NCI-H69 (cell line): ENCODE measurements around the gene TRPM3.

ENCODE experiments used
- DNase-seq: peaks from one replicate; lab custom pipeline; 2025; lab: John Stamatoyannopoulos, UW

TRPM3 gene

DNA sequence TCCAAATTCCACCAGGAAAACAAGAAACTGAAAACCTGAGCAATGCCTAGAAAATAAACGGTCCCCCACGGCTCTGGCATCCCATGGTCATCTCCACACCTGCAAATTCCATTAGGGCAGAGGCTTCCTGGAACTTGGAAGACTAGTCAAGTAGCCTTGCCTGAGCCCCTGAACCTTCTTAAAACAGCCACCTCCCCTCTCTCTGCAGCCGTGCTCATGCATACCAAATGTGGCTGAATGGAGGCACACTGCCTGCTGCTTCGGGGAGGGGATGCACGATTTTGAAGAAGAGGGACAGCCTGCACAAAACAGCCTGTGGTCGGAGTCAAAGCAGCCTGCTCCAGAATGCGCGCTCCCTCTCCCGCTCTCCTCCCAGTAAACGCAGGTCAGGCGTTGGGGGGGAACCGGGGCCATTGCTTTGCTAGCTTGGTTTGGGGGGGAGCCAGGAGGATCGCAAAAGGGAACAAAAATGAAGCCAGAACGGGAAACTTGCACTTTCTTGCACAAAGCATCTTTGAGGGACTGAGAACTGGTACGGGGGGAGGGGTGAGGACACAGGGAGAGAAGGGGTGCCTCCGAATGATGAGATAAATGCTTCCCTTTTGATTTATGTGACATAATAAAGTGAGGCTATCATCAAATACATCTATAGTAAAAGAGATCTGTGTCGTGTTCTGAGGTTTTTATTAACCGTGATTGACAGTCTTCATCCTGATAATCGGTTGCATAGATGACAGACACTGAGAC is at the start of gene TRPM3:
Gene TRPM3, minus strand, starts transcription at position 347 of the 747 bp plus-strand sequence. Its CDS starts 267 bp downstream, at position 80.
- DNase-seq = no peak

GRCh38 chr9:71168418-71168817 is 47.0 kb upstream of the TRPM3 start:
- DNase-seq = no peak

DNA sequence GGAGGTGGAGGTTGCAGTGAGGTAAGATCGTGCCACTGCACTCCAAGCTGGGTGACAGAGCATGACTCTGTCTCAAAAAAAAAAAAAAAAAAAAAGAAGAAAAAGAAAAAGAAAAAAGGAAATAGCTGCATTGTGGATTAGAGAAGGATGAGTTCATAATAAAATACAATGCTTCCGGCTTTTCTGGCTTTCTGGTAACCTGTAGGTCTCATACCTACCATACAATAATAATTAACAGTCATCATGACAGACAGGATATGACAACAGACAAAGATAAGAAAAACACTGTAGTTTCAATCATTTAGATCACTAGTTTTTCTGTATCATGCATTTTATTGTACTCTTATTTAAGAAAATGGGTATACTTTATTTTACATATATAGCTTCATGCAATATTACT is 40.7 kb upstream of the TRPM3 start:
- DNase-seq = no peak

DNA sequence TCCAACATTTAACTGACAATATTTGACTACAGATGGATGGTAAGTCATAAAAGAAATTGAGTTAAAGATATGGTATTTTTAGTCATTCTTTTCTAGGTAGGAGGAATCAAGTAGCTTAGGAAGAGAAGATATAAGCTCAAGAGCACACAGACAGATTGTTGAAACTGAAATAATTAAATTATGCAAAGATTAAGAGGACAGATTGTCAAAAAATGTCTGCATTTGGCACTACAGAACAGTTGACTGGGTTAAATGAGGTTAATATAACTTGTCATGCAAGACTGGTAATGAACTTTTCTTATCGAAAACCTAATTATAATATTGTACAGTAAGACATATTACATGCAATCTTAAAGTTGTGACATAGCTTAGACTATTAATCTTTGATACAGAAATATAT is 36.3 kb upstream of the TRPM3 start:
- no peak for DNase-seq

GRCh38 chr9:71147368-71147767 is 25.9 kb upstream of the TRPM3 start:
- no peak for DNase-seq

DNA sequence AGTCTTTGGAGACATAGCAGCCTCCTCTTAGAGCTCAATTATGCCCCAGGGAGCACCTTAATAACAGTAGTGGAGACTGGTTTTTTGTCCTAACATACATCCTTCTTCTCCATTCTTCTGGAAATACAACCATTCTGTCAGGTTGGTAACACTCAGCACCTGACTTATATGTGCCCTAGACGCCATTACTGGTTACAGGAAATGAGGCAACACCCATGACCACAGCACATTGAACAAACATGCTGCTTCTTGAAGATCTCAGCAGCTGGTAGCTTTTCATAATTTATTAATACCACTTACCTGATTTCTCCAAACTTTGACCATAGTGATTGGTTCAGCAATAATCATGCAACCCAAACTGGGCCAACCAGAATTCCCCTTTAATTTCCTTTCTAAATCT is 25.1 kb upstream of the TRPM3 start:
- no peak for DNase-seq

DNA sequence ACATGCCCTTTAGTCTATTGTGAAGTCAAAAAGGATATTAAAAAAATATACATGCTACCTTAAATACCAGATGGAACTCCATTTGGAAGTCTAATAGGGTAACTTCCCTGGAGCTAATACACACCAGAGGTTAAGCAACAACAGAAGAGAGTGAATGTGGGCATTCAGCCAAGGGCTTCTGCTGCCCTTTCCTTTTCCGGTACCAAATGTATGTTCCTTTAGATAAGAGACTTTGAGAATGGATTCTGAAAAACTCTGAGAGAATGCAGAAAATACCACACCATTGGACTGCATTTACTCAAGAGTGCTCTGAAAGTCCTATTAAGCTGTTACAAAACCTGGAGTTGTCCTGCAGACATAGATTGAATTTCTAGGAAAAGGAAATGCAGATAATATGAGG is 23.8 kb upstream of the TRPM3 start:
- no peak for DNase-seq

GRCh38 chr9:71144495-71144894 is 23.1 kb upstream of the TRPM3 start:
- DNase-seq = no peak

DNA sequence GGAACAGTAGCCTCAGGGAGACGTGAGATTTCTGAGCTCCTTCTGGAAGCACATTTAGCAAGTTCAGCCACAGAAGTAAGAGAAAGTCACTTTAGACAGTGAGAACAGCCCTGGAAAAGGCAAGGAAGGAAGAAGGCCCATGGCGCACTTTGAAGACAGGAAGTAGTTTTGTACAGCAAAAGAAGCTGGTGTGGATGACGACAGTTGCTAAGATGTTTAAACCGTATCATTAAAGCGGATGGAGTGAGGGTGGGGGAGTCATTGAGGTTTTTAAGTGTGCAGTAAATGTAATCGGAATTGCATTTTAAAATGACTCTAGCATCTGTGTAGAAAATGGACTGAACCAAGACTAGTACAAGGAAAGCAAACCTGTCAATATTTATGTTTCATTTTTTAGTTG is 15.3 kb upstream of the TRPM3 start:
- no peak for DNase-seq

- DNase-seq = no peak
These were observed 9.7 kb upstream of the TRPM3 start for GRCh38 chr9:71131145-71131544.

DNA sequence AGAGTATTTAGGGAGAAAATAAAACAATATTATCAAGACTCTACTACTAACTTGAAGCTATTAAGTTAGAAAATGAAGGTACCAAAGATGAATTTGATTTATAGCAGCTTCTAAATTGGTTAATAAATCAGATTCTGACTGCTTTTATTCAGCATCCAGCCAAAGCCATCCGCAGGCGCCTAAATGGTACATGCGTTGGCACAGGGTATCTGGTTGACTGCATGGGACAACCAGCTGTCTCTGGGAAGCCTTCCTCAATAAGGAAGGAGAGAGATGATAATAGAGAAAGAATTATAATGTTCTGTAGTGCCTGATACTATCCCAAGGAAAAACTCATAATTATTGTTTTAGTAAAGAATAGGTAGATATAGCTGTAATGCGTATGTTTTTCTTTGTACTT is 9.1 kb upstream of the TRPM3 start:
- DNase-seq = no peak

DNA sequence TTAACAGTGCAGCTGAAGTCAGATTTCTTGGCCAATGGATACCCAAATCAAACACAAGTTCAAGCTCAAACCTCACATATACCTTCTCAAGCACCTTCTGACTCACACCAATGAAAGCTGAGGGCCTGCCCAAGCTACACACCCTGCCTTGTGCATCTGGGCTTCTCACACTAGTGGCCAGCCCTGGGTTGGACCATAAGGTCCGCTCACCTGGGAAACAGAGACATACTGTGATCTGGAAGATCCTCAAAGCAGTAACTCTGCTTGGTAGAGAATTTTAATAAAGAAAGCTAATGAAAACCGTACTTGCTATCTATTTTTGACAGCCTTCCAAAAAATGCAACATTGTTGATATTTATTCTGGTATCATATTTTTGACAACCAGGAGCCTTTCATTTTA is 7.4 kb upstream of the TRPM3 start:
- DNase-seq = no peak

GRCh38 chr9:71127301-71127700 is 5.9 kb upstream of the TRPM3 start:
- no peak for DNase-seq

GRCh38 chr9:71122421-71122820 is 1.0 kb upstream of the TRPM3 start:
- DNase-seq = no peak

- DNase-seq = no peak
These were observed 528 bp upstream of the TRPM3 start for GRCh38 chr9:71122022-71122275.

- DNase-seq = no peak
These were observed 747 bp downstream of the TRPM3 start for GRCh38 chr9:71120501-71121247.

DNA sequence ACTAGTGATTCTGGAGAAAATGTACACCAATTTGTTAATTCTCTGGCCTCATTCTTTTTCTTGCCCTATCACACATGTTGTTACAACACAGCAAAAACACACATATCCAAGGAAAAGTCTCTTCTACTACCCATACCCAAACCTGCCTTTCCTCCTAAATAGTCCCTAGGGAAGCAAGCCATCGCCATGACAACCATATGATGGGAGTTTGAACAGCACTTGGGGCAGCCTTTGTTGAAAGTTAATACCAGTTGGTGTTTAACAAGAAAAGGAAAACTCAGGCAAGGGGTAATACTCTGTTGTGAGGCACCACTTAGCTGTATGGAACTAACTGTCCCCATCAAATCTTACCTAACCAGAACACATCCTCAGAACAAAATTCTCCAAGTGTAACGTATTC is 1.7 kb downstream of the TRPM3 start:
- no peak for DNase-seq

- DNase-seq = no peak
These were observed 3.1 kb downstream of the TRPM3 start for GRCh38 chr9:71118324-71118723.

- DNase-seq = no peak
These were observed 5.9 kb downstream of the TRPM3 start for GRCh38 chr9:71115448-71115975.

DNA sequence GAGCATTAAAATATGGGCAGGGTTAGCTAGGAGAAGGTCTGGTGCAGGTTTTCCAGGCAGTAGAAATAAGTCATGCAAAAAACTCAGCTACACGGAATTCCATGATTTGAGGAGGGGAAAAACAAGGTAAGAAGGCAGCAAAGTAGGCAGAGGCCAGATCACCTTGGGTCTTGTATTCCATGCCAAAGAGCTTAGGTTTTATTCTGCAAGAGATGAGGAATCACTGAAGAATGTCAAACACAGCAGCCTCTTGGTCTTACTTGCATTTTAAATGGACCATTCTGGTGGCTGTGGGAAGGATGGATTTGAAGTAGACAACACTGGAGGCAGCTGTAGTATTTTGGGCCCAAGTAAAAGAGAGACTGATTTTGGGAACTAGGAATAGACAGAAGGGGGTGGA is 8.6 kb downstream of the TRPM3 start:
- no peak for DNase-seq

- DNase-seq = no peak
These were observed 12.5 kb downstream of the TRPM3 start for GRCh38 chr9:71108937-71109336.

DNA sequence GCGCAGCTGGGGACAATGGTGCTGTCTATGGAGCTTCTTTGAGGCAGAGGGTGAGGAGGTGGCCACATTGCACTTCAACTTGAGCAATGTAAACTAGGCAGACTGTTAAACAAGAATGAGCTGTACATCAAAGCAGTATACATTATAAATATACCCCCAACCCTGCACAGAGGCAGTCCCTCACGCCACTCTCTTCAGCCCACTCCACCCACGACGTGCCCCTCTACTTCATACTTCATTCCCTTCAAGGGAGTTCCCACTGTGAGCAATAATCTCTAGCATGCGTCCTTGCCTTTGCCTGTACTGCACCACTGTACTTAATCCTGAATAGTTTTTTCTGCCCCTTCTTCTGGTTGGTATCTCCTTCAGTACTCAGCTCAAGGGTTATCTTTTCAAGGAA is 14.4 kb downstream of the TRPM3 start:
- DNase-seq = no peak

- DNase-seq = no peak
These were observed 16.2 kb downstream of the TRPM3 start for GRCh38 chr9:71105192-71105591.

DNA sequence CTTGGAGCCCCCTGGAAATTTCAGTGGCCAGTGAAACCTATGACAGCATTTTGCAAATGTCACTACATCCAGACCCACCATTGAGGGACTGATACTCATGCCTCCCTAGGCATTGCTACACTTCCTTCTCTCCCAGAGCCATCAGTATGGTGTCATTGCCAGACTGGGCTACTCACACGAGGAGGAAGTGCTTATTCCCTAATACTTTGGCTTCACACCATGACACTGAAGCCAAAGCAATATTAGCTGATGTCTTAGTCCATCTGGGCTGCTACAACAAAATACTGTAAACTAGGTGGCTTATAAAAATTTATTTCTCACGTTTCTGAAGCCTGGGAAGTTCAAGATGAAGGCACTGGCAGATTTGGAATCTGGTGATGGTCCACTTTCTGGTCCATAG is 22.6 kb downstream of the TRPM3 start:
- no peak for DNase-seq
